ENCODE results near the gene SMURF1.

GRCh38 chr7:99041526-99041925, 102.4 kb downstream of the SMURF1 start:
- TF ChIP-seq EZH2 (IDR thresholded peaks at IDR 0.05; ENCODE audit: low read length, missing control alignments) (no peak), CTCF (conservative IDR thresholded peaks at IDR 0.05 in 1 of 2, IDR thresholded peaks at IDR 0.05 in 1 of 2; ENCODE audit: low read depth in 1 of 2, low read length in 2 of 2) (no peak)
